Mesothelial cell of epicardium (in vitro differentiated cells): ENCODE data around the gene SLC22A3. TPM values are rescaled to one million over a fixed set of nuclear protein-coding genes. Genes with fewer than 3 reads are reported as not detected.
A peak's percentile ranks its signal among the peaks of the same experiment; 100 is the strongest.
"Not testable (repeated sequence)": the region's sequence is repeated elsewhere in the genome, so short reads cannot be mapped to it uniquely, and the experiment has no call there.

Source experiments
- DNase-seq, 2 experiments: peaks; one replicate each; pipeline ENCODE4 v3.0.0; 2021; ENCODE audit warnings: low spot score in 2 of 2; ENCODE audit not compliant: unreplicated experiment in 2 of 2
- H3K27ac Mint-ChIP-seq: 2 replicates; pipeline ENCODE4 v1.8.0; 2021; ENCODE audit warnings: mixed read lengths
- H3K27me3 Mint-ChIP-seq: 2 replicates; pipeline ENCODE4 v1.8.0; 2021; ENCODE audit warnings: low read depth, mixed read lengths
- H3K36me3 Mint-ChIP-seq: 2 replicates; pipeline ENCODE4 v1.8.0; 2021; ENCODE audit warnings: mixed read lengths
- H3K4me1 Mint-ChIP-seq: 2 replicates; pipeline ENCODE4 v1.8.0; 2021; ENCODE audit warnings: mixed read lengths
- H3K4me3 Mint-ChIP-seq: 2 replicates; pipeline ENCODE4 v1.8.0; 2021; ENCODE audit warnings: mild to moderate bottlenecking, moderate library complexity, mixed read lengths
- H3K9me3 Mint-ChIP-seq: 2 replicates; pipeline ENCODE4 v1.8.0; 2021; ENCODE audit warnings: mixed read lengths
- CTCF ChIP-seq: fragments of 200-600 bp; sonication (generic); IDR thresholded peaks from one replicate; pipeline ENCODE4 v1.5.0; 2021; ENCODE audit warnings: antibody characterized with exemption; ENCODE audit not compliant: unreplicated experiment
- total RNA-seq: library from RNA; stranded (reverse); gene quantifications from 3 replicates; pipeline ENCODE4 v1.2.1, GENCODE V29; 2021

SLC22A3 gene
- 1.2 to 1.3 TPM (median 1.2 TPM) in 3 replicates for total RNA-seq

GRCh38 chr6:160348223-160349019 lies at the start of gene SLC22A3:
SLC22A3 (plus strand) TSS chr6:160348378; CDS start chr6:160348420, 42 bp downstream.
- peak; percentile 31 to 61 for DNase-seq
- H3K27ac Mint-ChIP-seq: no peak within 1 kb of the TSS
- H3K36me3 Mint-ChIP-seq: no peaks in the 10 kb centered on the region
- no peaks in the 10 kb centered on the region for H3K9me3 Mint-ChIP-seq
- no peak for TF ChIP-seq CTCF
- H3K4me3 Mint-ChIP-seq: peak within 1 kb of the TSS; percentile 61
- H3K27me3 Mint-ChIP-seq: peaks cover 82% of the 10 kb centered on the region
- H3K4me1 Mint-ChIP-seq: peaks cover 5% of the 10 kb centered on the region

- H3K27ac Mint-ChIP-seq: no peak overlapping the region
- H3K4me1 Mint-ChIP-seq: no peaks in the 10 kb centered on the region
- no peak for TF ChIP-seq CTCF
- peaks cover 14% of the 10 kb centered on the region for H3K9me3 Mint-ChIP-seq
- DNase-seq: no peak
- no peaks in the 10 kb centered on the region for H3K36me3 Mint-ChIP-seq
- no peaks in the 10 kb centered on the region for H3K27me3 Mint-ChIP-seq
- no peak overlapping the region for H3K4me3 Mint-ChIP-seq
Measured at GRCh38 chr6:160299559-160299958, 48.6 kb upstream of the SLC22A3 start.

DNA sequence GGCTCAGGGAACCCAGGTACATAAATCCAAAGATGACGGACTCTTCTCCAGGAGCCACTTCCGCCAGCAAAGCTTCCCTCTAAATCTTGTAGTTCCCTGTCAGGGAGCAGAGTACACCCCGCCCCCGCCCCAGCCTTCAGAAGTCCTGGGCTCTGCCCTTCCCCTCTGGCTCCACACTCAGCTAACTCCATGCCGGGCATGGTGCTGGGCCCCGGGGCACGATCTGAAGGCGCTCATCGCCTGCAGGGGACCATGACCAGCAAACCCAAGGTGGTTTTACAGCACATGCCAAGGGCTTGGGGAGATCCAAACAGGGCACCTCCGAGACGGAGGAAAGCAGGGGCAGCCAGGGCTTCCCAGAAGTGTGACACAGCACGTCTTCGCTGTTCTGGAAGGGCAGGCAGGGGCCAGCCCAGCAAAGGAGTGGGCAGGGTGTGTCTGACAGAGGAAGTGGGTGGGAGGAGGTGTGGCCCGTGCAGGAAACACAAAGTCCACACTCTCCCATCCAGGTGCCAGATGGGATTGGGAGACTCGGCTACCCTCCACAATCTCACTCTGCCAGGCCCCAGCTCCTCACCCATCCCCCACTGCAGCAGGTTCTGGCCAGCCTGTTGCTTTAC lies 48.0 kb upstream of the SLC22A3 start:
- TF ChIP-seq CTCF: no peak
- Mint-ChIP-seq H3K27ac (no peak overlapping the region), H3K9me3 (peaks cover 17% of the 10 kb centered on the region), H3K4me3 (no peak overlapping the region), H3K4me1 (no peaks in the 10 kb centered on the region), H3K36me3 (no peaks in the 10 kb centered on the region), H3K27me3 (no peaks in the 10 kb centered on the region)
- DNase-seq: no peak

- Mint-ChIP-seq H3K27ac (no peak overlapping the region), H3K27me3 (no peaks in the 10 kb centered on the region), H3K4me3 (no peak overlapping the region), H3K36me3 (no peaks in the 10 kb centered on the region), H3K9me3 (peaks cover 17% of the 10 kb centered on the region), H3K4me1 (no peaks in the 10 kb centered on the region)
- DNase-seq: no peak
- no peak for TF ChIP-seq CTCF
Measured at GRCh38 chr6:160301339-160301738, 46.8 kb upstream of the SLC22A3 start.

GRCh38 chr6:160302431-160303082 lies 45.6 kb upstream of the SLC22A3 start:
- not testable (repeated sequence) for H3K4me1 Mint-ChIP-seq, H3K36me3 Mint-ChIP-seq, H3K4me3 Mint-ChIP-seq, H3K27ac Mint-ChIP-seq, DNase-seq, H3K27me3 Mint-ChIP-seq
- peaks cover 17% of the 10 kb centered on the region for H3K9me3 Mint-ChIP-seq

- Mint-ChIP-seq H3K27me3 (no peaks in the 10 kb centered on the region), H3K9me3 (peaks cover 27% of the 10 kb centered on the region), H3K4me3 (no peak overlapping the region), H3K4me1 (no peaks in the 10 kb centered on the region), H3K36me3 (no peaks in the 10 kb centered on the region), H3K27ac (no peak overlapping the region)
- TF ChIP-seq CTCF: no peak
- DNase-seq: no peak
Measured at GRCh38 chr6:160303806-160304205, 44.4 kb upstream of the SLC22A3 start.
